HG03457 (cell line): Measurements from ENCODE around the gene CD96.
A peak's percentile ranks its signal among the peaks of the same experiment; 100 is the strongest.
"Not testable (repeated sequence)": the region's sequence is repeated elsewhere in the genome, so short reads cannot be mapped to it uniquely, and the experiment has no call there.

Experiments used
- ATAC-seq: cut with Tn5 transposase; IDR thresholded peaks from one replicate; pipeline ENCODE4 v1.9.1; 2021; ENCODE audit warnings: moderate number of reproducible peaks; ENCODE audit not compliant: unreplicated experiment

Gene CD96

DNA sequence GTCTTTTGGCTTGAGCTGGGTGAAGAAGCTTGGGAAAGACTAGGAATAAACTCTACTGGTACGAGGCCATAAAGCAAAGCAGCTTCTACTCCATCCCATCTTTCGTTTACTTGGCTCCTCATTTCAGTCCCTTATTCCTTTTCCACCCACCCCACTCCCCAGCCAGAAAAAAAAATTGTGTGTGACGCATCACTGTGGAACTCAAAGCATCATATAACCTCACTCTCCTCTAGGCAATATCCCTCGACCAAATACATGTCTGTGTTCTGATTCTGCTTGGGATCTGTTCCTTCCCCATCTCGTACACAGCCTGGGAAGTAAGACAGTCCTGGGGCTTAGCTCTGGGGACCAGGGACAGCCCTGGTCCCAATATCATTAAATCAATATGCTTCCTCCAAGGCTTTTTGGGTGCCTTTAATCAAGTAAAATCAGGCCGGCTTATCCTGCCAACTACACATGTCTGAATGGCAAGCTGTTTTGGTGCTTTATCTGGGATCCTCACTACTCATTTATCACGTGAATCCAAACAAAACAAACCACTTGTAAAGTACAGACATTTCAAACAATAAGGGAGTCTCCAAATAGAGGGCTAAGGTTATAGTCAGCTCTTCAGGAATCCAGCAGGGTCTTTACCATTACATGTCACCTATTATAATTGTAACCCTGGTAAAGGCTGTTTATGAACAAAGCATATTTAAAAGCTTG, 128.1 kb downstream of the CD96 start:
- no peak for ATAC-seq

DNA sequence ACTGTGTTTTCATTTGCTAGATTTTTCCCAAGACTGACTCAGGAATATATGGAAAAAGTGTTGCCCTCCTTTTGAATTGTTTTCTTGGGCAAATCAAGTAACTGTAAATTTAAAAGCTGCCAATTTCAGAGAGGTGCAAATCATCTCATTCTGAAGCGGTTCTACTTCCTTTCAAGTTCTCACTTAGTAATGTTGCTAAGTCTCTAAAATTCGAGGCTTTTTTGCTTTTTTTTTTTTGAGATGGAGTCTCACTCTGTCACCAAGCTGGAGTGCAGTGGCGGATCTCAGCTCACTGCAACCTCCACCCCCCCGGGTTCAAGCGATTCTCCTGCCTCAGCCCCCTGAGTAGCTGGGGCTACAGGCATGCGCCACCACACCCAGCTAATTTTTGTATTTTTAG, 130.5 kb downstream of the CD96 start:
- ATAC-seq, result not testable (repeated sequence)

DNA sequence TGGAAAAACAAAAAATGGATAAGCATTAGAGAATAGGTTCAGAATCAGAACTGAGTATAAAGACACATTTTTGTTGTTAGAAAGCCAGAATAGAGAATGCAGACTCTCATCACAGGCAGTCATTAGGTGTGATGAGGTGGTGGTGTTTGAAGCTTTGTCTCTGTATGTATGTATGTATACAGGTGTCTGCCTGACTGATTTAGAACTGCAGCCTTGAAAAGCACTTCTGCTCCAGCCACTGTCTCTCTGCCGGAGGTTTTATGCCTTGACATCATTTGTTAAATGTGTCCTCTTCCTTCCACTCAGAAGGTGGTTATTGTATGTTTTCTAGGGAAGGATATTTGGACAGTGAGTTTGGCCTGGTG, 133.8 kb downstream of the CD96 start:
- no peak for ATAC-seq

DNA sequence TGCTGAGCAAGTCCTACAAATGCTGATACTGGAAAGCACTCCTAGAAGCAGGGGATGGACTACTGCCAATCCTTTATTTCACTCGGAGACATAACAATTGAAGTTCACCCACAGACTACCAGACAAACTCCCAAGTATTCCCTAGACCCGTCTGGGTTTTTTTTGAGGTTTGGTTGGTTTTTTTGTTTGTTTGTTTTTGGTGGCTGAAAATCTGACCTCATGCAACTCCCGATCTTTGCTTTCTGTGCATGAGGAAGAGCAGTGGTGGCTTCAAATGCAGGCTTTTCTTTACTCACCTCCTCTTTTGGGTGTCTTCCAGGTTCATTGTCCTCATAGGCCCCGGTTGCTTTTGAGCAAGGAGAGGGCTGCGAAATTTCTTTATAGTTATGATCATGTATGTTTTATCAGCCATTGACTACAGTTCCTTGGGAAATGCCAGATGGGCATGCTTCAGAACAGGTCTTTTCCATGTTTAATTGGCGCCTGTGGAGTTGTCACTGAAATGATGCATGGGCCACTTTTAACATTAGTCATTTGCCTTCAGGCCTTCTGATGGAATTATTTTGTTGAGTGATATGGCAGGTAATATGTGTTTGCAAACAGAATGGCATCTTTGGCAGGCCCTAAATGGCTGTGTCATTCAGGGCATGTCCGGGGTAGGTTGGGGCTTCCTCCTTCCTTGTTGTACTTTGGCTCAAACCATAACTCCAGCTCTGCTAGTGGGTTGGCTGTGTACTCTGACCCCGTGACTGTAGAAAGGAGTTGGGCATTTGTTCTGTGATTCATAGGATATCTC, 134.4 kb downstream of the CD96 start:
- no peak for ATAC-seq

DNA sequence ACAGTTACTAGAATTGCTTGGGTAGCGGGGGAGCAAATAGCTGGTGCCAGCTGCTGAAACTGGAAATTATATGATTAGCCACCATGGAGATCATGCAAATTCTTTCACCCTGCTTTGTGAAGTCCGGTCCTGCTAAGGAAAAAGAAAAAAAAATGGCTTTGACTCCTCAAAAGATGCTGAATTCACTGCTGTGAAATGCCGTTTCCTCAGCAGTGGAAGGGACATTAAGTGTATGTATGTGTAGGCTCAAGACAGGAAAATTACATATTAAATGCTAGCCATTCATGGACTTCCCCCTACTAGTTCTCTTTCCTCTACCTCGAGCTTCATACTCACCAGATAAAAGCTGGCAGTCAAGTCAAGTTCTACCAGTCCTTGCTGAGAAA, 135.0 kb downstream of the CD96 start:
- no peak for ATAC-seq

DNA sequence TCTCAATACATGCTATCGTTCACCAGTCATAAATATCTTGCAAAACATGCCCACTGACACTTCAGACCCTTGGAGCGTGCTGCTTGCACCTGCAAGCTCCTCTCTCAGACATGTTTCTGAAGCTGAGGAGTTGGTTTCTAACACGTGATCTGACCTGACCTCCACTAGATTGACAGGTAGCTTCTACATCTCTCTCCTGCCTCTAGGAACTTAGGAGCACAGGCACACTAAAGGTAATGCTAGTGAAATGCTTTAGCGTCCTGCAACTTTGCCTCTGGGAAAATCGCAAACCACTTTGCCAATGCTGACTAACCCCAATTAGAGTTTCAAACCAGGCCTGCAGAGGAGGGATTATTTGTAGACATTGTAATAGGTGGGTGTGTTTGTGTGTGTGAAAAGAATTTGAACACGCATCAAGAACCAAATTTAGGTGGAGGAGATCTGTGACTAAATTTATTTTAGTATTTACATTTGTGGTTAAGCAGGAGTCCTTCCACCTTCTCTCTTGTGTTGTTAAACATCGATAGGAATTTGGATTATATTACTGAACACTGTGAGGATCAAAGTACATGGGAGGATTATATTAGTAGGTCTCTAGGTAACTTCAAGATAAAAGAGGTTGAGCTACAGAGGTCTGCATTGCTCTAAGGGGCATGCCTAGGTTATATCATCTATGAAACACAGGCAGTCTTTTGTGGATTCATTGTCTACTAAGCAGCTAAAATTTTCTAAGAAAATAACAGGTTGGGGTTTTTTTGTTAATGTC, 139.8 kb downstream of the CD96 start:
- ATAC-seq, result no peak

DNA sequence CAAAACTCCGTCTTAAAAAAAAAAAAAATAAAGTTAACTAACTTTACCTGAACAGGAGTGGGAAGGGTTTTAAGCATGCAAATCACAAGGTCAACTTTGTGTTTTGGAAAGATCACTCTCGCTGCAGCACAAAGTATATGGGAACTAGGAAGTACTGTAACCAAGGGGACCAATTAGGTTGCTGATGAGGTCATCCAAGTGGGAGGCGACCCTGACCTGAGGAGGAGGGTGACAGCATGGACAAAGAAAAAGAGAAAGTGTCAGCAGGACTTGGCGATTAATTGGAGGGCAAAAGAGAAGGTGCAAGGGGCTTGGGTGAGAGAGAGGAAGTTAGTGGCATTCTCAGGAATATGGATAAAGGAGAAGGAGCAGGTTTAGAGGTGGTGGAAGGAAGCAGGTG, 142.6 kb downstream of the CD96 start:
- no peak for ATAC-seq

DNA sequence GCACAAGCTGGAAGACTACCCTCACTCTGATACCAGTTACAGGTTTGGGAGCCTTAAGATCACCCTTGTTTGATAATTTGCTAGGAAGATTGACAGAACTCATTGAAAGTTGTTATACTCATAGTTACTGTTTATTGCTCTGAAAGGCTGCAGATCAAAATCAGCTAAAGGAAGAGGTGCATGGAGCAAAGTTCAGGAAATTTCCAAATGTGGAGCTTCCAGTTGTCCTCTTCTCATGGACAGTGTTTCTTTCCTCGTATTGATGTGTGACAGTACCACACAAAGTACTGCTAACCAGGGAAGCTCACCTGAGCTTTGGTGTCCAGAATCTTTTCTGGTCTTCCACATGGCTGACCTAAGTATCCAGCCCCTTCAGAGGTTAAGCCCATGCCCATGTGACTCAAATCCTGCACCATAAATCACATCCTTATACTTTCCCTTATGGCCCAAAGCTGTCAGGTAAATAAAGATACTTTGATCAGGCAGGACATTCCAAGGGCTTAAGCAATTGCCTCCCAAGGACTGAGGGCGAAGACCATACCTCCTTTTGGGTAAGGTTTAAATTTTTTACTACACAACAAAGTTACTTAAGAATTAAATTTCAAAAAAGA, 146.3 kb downstream of the CD96 start:
- ATAC-seq, result no peak

DNA sequence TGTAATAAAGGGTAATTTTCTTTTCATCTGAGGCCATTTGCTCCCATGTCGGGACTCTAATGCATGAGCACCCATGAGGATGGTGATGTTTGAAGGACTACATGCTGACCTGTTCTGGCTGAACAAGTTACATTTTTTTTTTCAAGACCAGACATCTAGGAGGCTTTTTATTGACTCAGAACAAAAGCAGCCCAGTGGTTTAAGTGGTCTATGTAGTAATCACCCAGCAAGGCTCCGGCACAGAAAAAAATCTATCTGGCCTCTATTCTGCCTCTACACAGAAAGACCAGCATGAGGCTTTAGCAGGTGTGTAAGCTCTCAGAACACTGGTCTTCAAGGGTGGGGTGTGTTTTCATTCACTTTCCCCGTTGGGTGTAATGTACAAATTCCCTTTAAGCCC, 148.2 kb downstream of the CD96 start:
- peak; percentile 82 for ATAC-seq

DNA sequence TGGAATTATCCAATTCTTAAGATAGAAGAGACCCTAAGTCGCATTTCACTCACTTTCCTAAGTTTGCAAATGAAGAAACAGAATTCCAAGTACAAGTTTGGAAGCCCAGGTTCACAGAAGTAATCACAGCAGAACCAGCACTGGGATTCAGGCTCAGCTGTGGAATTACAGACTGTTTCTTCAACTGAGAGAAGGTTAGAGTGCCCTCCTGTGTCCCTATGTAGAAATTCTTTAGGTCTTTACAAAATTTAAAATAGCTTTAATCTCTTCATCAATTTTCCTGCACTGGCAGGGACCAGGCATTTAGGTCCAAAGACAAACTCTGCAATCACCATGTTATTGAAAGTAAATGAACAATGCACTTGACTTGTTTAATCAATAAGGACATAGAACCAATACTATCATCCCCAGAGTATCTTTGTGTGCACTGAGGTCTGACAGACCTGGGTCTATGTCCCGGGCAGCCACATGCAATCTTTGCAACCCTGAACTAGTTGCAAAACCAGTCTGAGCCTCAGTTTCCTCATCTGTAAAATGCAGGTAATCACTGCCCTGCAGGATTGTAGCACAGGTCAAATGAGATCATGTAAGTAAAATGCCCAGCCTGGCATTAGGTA, 149.4 kb downstream of the CD96 start:
- ATAC-seq, result no peak

DNA sequence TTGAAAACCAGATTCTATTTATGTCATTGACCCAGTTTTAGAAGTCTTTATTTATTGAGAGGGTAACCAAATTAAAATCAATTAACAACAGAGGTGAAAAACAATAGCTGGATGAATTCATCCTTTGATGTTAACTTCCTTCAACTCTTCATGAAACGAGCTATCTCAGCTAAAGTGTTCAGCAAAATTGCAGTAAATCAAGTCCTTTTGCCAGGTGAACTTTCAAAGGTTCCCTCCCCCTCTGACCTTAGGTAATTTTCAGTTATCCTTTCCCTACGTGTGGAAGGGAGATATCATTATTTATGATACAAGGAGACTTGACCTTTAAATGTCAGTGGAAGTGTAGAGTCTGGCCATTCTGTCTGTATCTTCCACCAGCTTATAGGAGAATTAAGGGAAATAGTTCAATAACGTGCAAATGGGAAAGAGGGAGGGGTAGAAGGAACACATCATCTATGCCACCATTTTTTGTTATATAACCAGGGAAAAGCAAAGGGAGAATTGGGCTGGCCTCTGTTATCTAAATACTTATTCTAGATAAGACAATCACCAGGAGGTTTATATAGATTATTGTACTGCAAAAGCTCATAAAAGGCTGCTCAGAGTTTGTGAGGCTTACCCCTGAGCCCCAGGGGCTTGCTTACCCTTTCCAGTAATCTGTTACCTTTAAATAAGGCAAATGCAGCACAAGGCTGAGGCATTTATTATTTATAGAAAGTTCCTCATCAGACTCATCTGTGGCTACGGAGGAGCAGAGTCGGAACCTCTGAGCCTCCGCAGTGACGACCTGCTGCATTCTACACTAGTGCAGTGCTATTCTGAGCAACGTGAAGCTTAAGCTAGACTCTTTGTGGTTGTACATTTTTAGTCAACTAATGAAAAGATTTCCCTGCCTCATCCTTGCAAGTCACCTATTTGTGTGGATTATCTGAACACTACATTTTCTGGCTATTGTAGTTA, 150.9 kb downstream of the CD96 start:
- ATAC-seq, result no peak

DNA sequence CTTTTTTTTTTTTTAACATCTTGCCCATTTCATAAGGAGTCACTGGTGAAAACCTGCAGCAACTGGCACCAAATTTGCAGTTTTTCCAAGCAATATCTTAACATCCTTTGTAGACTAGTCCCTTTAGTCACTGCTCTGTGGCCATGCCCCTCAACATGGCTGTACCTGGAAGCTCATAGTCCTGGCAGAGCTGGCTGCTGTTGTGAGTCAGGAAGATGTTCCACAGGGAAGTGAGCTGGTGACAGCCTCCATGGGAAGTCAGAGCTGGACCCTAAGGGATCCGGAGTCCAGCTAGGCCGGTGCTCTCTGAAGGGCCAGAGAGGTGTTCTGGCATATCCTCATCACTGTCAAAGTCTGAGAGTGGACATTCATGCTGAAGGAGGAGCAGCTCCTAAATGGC, 152.5 kb downstream of the CD96 start:
- ATAC-seq, result no peak

DNA sequence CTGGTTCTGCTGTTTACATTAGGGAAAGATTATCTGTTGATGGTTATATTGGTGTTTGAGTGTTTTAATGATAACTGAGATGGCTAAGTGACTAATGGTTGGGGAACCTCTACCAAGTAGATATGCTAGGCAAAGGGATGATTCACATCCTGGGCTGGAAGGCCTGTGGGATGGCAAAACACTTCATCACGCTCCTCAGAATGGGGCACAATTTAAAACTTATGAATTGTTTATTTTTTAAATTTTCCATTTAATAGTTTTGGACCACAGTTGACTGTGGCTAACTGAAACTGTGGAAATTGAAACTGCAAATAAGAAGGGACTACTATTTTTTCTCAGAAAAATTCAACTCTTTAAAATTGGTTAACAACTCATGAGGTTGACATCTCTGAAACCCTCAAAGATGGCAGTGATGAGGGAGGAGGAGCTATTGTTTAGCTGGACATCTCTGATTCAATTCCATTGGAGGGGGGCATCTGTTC, 153.7 kb downstream of the CD96 start:
- ATAC-seq, result no peak

DNA sequence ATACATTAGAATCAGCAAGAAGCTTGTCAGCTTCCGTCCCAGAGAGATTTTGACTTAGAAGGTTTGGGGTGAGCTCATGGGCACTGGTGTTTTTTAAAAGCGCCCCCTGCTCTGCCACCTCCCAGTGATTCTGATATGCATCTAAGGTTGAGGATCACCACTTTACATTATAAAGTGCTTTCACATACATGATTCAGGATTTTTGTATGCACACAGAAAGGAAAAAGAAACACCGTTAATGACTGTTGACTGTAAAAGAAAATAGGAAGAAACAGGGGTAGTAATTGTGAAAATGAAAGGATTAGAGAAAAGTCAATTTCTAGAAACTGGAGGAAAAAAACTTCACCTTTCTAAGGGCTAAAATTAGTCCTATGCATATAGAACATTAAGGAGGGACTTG, 158.1 kb downstream of the CD96 start:
- ATAC-seq, result no peak

DNA sequence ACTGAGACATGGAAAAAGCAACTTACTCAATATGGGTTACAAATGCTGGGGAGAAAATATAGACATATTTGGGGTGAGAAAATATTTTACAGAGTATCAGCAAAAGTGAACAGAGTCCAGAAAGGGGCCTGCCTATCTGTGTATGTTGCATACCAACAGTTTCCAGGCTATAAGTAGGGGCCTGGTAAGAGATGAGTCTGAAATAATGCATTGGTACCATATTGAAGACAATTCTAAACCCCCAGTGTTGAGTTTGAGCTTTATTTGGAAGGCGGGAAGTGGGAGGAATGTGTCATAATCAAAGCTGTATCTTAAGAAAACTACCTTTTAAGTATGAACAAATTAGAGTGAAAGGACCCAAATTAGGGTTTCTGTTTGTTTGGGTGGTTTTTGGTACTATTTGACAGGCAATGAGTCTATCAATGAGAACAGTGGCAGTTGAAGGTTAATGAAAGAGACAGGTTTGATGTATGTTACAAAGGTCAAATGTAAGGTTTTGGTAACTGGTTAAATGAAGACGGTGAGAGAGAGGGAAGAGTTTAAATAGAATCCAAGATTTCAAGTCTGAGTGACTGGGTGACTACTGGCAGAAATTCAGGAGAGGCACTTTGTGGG, 159.4 kb downstream of the CD96 start:
- ATAC-seq, result no peak
